Raji (cell line): ENCODE data around the gene SLC25A52.

Experiments
- POLR2A ChIP-seq: IDR thresholded peaks from 2 replicates; pipeline ENCODE4 v1.6.1; 2011; ENCODE audit warnings: low read depth, low read length, control low read depth; ENCODE audit not compliant: insufficient read depth

Gene SLC25A52

GRCh38 chr18:31718386-31718785 lies 42.3 kb downstream of the SLC25A52 start:
- TF ChIP-seq POLR2A = no peak

DNA sequence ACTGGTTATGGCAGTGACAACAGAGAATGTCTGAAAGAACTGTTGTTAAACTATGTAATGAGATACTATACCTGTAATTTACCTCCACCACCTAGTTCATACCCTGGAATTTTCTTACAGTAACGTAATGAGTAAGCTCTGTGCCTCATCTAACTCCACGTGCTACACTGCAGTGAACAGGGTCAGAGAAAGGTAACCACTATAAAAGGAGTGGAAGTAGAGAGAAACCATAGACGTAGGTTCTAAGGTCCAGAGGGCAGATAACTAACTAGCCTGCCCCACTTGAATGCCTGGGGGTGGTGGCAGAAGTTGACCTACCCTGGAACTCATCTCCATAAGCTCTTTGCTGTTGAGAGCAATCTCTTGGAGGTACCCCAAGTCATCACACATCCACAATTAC lies 44.3 kb downstream of the SLC25A52 start:
- TF ChIP-seq POLR2A = no peak

DNA sequence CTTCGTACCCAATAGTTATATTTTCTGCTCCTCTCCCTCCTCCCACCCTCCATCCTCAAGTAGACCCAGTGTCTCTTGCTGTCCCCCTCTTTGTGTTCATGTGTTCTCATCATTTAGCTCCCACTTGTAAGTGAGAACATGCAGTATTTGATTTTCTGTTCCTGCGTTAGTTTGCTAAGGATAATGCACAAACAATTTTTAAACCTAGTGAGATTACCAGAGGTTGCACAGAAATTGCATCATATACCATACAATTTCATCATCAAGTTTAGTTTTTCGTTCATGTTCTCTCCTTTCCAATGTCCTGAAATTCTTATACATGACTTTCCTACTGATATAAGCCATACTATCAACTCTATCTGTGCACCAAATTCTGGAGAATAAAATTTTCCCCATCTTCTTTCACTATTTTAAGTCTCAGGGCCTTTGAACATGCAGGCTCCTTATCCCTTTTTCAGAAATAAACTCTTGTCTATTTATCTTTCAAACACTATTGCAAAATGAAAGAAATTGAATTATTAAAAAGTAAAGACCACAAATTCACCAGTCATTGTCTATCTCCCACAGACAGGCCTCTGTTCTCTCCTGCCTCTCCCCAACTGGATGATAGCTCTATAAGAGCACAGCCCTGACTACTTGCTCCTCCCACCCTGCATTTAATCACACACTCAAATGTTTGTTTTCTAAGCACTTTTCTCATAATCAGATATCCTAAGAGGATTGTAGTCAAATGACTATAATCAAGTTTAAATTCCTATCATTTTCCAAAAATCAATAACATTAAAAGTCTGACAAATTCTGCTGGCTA lies 49.1 kb downstream of the SLC25A52 start:
- TF ChIP-seq POLR2A = no peak

DNA sequence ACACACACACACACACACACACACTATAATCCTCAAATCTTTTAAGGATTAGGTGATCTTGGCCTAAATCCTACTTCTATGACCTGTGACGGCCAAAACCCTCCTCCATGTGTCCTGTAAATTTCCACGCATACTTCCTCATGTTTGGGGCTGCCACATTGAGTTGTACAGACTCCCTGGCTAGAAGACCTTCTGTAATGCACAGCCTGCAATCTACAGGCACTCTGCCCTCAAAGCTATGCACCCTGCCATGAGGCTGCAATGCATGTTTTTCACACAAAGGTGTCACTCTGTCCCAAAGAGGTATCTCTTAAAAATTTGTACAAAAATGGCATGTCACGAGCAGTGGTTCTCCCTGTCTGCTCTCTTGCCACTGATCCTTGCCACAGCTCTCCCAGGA lies 49.9 kb downstream of the SLC25A52 start:
- TF ChIP-seq POLR2A = no peak
